ENCODE data around the gene ZNRF3. TPM values are rescaled to one million over a fixed set of nuclear protein-coding genes. Genes with fewer than 3 reads are reported as not detected.

The ZNRF3 gene
- total RNA-seq, 1 donor from 2014 or later: 6.9 TPM

- ATAC-seq (no peak), DNase-seq (no peak)
- intact Hi-C loops (cut with micrococcal nuclease): no loop called here
Observed at GRCh38 chr22:28922540-28923244, 39.3 kb downstream of the ZNRF3 start.

DNA sequence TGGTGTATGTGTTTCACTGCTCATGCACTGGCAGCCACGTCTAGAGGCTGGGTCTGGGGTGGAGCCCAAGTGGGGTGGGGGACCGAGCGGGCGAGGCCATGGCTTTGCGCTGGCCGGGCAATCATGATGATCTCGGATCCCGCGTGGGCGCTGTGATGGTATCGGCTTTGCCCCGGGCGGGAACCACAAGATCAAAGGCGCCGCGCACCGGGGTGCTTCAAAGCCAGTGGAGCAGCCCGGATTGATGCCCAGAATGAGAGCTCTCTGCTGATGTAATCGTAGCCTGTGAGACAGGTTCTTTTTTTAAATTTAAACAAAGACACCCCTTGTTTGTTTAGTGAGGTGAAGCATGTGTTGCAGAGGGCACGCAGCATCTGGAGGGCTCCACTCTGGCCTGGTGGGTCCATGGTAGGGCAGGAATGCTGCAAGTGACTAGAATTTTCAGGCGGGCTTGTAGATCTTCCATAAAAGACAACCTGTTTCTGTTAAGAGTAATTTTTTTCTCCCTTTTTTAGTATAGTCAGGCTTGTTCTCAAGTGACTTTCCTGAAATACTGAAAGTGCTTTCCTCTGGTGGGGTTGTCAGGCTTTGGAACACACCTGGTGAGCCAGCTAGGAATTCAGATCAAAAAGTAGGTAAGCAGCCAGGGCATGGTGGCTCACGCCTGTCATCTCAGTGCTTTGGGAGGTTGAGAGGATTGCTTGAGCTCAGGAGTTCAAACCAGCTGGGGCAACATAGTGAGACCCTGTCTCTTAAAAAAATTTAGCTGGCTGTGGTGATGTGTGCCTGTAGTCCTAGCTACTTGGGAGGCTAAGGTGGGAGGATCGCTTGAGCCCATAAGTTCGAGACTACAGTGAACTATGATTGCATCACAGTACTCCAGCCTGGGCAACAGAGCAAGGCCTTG is 40.7 kb downstream of the ZNRF3 start:
- peak; percentile 41 for ATAC-seq

GRCh38 chr22:28925916-28926315 is 42.5 kb downstream of the ZNRF3 start:
- ATAC-seq (no peak), DNase-seq (no peak)
- intact Hi-C loops (cut with micrococcal nuclease): no loop called here

More for the DNA sequence above, 40.7 kb downstream of the ZNRF3 start:
- intact Hi-C loops (cut with micrococcal nuclease): no loop called here
- DNase-seq: peak; percentile 46

GRCh38 chr22:28927630-28928029 is 44.3 kb downstream of the ZNRF3 start:
- DNase-seq (no peak), ATAC-seq (no peak)
- intact Hi-C loops (cut with micrococcal nuclease): no loop called here

- ATAC-seq (no peak), DNase-seq (no peak)
- intact Hi-C loops (cut with micrococcal nuclease): no loop called here
Observed at GRCh38 chr22:28929197-28929596, 45.8 kb downstream of the ZNRF3 start.

DNA sequence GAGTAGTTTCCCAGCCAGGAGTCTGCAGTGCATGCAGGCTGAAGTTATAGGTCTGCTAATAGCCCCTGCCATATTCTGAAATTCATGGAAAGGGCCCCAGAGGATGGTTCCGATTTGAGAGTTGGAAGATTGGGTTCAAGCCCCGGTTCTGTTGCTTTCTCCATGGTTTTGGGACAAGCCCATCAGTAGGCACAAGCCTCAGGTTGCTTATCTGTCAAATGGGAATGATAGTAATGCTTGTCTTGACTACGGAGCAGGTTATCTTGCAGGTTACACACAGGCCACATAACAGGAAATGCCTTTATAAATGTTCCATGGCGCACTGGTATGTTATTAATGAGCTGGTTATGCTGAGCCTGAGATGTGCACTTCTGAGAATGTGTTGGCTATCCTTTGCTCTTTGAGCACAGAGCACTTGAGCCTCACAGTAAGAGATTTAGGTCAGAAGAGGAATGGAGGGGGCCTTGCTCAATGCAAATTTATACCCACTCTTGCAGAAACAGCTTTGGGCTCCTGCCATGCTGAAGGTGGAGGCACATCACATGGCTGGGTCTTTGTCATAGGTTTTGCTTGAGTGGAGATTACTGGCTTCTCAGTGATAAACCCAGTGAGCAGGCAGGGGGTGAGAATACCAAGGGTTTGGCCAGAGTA is 47.1 kb downstream of the ZNRF3 start:
- no peak for DNase-seq
- intact Hi-C loops (cut with micrococcal nuclease): no loop called here
- peak; percentile 13 for ATAC-seq

GRCh38 chr22:28931844-28932567 is 48.6 kb downstream of the ZNRF3 start:
- DNase-seq (no peak), ATAC-seq (no peak)
- intact Hi-C loops (cut with micrococcal nuclease): no loop called here

GRCh38 chr22:28933321-28933720 is 49.9 kb downstream of the ZNRF3 start:
- intact Hi-C loops (cut with micrococcal nuclease): no loop called here

GRCh38 chr22:28934026-28934425 is 50.7 kb downstream of the ZNRF3 start:
- intact Hi-C loops (cut with micrococcal nuclease): no loop called here
- DNase-seq (no peak), ATAC-seq (no peak)

More at GRCh38 chr22:28933321-28933720, 49.9 kb downstream of the ZNRF3 start:
- ATAC-seq (no peak), DNase-seq (no peak)

GRCh38 chr22:28935140-28935539 is 51.8 kb downstream of the ZNRF3 start:
- intact Hi-C loops (cut with micrococcal nuclease): no loop called here
- no peak for ATAC-seq

DNA sequence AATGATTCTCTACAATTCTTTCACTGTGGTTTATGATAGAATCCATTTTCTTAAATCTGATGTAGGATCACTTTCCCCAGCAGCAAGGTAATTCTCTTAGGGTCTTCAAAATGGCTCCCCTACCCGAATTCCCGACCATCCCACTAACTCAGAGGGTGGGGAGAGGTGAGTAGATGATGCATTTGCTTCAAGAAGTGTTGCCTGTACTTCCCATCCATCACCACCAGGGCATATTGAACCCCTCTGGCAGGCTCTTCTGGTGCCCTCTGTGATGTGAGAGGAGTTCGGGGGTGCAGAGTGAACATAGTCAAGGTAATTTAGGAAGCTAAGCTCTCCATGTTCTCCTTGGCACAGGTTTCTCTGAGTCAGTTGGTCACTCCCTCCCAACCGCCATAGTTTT is 52.3 kb downstream of the ZNRF3 start:
- intact Hi-C loops (cut with micrococcal nuclease): no loop called here
- no peak for ATAC-seq

More at GRCh38 chr22:28935140-28935539, 51.8 kb downstream of the ZNRF3 start:
- no peak for DNase-seq

DNA sequence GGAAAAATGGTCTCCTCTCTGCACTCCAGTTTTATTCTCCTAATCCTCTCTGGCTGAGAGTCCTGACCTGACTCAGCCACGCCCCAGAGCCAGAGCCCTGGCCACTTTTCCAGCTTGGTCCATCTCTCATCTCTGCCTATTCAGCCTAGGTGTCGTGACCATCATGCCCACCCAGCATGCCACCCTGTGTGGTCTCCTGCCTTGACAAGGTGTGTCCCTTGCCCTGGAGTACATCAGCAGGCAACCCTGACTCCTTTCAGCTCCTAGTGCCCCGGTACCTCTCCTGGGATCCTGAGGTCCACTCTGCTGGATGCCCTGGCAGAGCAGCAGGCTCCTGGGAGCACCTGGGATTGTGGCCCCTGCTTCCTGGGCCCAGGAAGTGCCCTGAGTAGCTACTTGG is 52.8 kb downstream of the ZNRF3 start:
- intact Hi-C loops (cut with micrococcal nuclease): no loop called here
- DNase-seq: no peak
- ATAC-seq: no peak

More for the DNA sequence above, 52.3 kb downstream of the ZNRF3 start:
- no peak for DNase-seq

DNA sequence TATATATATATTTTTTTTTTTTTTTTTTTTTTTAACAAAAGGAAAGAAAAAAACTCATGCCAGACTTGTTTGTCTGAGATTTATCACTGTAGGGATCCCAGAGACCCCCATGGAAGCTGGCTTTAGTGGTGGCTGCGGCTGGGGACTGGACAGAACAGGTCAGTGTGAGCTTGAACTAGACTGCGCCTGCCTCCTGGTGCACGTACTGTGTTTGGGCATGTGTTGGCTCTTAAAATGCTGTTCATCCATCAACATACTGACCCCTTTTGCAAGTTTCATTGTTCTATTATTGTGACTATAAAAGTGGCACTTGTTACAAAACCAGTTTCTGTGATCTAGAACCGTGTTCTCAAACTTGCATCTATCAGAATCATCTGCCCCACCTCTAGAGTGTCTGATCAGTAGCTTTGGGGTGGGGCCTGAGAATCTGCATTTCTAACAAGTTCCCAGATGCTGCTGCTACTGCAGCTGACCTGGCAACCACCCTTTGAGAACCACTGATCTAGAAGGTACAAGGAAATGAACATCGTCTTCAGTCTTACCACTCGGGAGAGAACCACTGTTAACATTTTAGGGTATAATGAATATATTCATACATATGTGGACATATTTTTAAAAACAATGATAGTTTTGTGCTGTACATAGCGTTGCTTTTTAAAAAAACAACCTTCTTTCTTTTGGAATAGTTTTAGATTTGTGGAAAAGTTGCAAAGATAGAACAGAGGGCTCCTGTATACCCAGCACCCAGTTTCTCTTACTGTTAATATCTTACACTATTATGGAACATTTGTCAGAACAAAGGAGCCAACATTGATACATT is 54.0 kb downstream of the ZNRF3 start:
- intact Hi-C loops (cut with micrococcal nuclease): no loop called here
- no peak for ATAC-seq

GRCh38 chr22:28938286-28938833 is 55.0 kb downstream of the ZNRF3 start:
- no peak for DNase-seq
- intact Hi-C loops (cut with micrococcal nuclease): no loop called here
- ATAC-seq: no peak

More for the DNA sequence above, 54.0 kb downstream of the ZNRF3 start:
- no peak for DNase-seq

DNA sequence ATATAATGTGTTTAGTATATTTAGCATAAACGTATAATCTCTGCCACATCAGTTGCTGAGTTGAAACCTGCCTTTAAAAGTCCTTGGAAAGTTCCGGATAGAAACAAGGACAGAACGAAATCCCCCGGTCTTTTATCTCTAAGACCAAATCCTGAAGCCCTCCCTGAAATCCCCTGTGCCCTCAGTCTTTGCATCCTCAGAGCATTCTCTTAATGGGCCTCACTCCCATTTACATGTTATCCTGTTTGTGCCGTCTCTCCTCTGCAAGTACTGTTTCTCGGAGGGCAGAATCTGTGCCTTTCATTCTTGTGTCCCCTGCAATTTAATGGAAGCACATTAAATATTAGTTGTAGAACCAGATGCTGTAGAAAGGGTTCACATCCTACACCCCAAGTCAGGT is 56.0 kb downstream of the ZNRF3 start:
- ATAC-seq (no peak), DNase-seq (no peak)
- intact Hi-C loops (cut with micrococcal nuclease): no loop called here

GRCh38 chr22:28939932-28940331 is 56.6 kb downstream of the ZNRF3 start:
- ATAC-seq (no peak), DNase-seq (no peak)
- intact Hi-C loops (cut with micrococcal nuclease): no loop called here

- DNase-seq (no peak), ATAC-seq (no peak)
- intact Hi-C loops (cut with micrococcal nuclease): no loop called here
Observed at GRCh38 chr22:28940441-28940840, 57.1 kb downstream of the ZNRF3 start.

- intact Hi-C loops (cut with micrococcal nuclease): no loop called here
- ATAC-seq (no peak), DNase-seq (no peak)
Observed at GRCh38 chr22:28942333-28942732, 59.0 kb downstream of the ZNRF3 start.

Data from left ventricle myocardium superior (tissue), 1 donor.